ENCODE measurements around the gene MSL1. TPM values are rescaled to one million over a fixed set of nuclear protein-coding genes. Genes with fewer than 3 reads are reported as not detected.

The MSL1 gene
- total and polyA plus RNA-seq, 2 of the 13 experiments (the other 11 are each of a cell fraction or from before 2014, with no cell fraction given): 63.8 to 88.5 TPM

DNA sequence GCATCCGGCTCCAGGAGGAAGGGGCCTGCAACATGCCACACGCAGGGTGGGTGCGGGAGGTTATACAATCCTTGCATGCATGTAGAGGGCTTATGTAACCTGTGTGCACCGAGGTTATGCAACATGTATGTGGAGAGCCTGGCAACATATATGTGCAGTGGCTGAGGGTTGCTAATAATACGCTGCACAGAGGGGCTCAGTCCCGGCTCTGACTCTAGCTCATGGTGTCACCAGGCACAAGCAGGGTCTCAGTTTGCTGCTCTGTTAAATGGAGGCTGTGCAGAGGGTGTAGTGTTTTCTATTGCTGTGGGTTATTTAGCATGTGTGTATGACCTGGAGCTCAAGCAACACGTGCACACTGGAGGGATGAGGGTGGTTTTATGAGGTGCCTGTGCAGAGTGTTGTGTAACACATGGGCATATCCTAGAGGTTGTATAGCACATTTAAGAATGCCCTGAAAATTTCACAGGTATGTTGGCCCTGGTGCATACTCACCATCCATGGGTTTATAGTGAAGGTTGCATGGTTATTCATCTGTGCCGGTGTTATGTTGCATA is 45.8 kb upstream of the MSL1 start (continued):
- TF ChIP-seq, protein P1, sequence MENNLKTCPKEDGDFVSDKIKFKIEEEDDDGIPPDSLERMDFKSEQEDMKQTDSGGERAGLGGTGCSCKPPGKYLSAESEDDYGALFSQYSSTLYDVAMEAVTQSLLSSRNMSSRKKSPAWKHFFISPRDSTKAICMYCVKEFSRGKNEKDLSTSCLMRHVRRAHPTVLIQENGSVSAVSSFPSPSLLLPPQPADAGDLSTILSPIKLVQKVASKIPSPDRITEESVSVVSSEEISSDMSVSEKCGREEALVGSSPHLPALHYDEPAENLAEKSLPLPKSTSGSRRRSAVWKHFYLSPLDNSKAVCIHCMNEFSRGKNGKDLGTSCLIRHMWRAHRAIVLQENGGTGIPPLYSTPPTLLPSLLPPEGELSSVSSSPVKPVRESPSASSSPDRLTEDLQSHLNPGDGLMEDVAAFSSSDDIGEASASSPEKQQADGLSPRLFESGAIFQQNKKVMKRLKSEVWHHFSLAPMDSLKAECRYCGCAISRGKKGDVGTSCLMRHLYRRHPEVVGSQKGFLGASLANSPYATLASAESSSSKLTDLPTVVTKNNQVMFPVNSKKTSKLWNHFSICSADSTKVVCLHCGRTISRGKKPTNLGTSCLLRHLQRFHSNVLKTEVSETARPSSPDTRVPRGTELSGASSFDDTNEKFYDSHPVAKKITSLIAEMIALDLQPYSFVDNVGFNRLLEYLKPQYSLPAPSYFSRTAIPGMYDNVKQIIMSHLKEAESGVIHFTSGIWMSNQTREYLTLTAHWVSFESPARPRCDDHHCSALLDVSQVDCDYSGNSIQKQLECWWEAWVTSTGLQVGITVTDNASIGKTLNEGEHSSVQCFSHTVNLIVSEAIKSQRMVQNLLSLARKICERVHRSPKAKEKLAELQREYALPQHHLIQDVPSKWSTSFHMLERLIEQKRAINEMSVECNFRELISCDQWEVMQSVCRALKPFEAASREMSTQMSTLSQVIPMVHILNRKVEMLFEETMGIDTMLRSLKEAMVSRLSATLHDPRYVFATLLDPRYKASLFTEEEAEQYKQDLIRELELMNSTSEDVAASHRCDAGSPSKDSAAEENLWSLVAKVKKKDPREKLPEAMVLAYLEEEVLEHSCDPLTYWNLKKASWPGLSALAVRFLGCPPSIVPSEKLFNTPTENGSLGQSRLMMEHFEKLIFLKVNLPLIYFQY (CRISPR knock-in tag; IDR thresholded peaks at IDR 0.05; ENCODE audit: borderline replicate concordance): no peak
- TF ChIP-seq ZC3H13 (CRISPR knock-in tag; IDR thresholded peaks at IDR 0.05): peak; percentile 68
- TF ChIP-seq MED1 (CRISPR knock-in tag; IDR thresholded peaks at IDR 0.05): no peak
- no peak for TF ChIP-seq SOX5 (CRISPR knock-in tag; IDR thresholded peaks at IDR 0.05; ENCODE audit: borderline replicate concordance)
- no peak for TF ChIP-seq ZNF3 (CRISPR knock-in tag; IDR thresholded peaks at IDR 0.05)
- TF ChIP-seq ZNF850 (CRISPR knock-in tag; conservative IDR thresholded peaks at IDR 0.05): no peak
- TF ChIP-seq MAFK (conservative IDR thresholded peaks at IDR 0.05 in 1 of 2, IDR thresholded peaks at IDR 0.05 in 1 of 2; ENCODE audit: low read length in 2 of 2): no peak
- TF ChIP-seq, protein P2, sequence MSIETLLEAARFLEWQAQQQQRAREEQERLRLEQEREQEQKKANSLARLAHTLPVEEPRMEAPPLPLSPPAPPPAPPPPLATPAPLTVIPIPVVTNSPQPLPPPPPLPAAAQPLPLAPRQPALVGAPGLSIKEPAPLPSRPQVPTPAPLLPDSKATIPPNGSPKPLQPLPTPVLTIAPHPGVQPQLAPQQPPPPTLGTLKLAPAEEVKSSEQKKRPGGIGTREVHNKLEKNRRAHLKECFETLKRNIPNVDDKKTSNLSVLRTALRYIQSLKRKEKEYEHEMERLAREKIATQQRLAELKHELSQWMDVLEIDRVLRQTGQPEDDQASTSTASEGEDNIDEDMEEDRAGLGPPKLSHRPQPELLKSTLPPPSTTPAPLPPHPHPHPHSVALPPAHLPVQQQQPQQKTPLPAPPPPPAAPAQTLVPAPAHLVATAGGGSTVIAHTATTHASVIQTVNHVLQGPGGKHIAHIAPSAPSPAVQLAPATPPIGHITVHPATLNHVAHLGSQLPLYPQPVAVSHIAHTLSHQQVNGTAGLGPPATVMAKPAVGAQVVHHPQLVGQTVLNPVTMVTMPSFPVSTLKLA (IDR thresholded peaks at IDR 0.05): no peak
- TF ChIP-seq SAFB2 (CRISPR knock-in tag; IDR thresholded peaks at IDR 0.05; ENCODE audit: borderline replicate concordance, low read depth): no peak
- TF ChIP-seq, protein P3, sequence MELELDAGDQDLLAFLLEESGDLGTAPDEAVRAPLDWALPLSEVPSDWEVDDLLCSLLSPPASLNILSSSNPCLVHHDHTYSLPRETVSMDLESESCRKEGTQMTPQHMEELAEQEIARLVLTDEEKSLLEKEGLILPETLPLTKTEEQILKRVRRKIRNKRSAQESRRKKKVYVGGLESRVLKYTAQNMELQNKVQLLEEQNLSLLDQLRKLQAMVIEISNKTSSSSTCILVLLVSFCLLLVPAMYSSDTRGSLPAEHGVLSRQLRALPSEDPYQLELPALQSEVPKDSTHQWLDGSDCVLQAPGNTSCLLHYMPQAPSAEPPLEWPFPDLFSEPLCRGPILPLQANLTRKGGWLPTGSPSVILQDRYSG (CRISPR knock-in tag; IDR thresholded peaks at IDR 0.05): no peak
- TF ChIP-seq ZFP37 (CRISPR knock-in tag; IDR thresholded peaks at IDR 0.05; ENCODE audit: borderline replicate concordance): no peak
- no peak for TF ChIP-seq REXO4 (CRISPR knock-in tag; IDR thresholded peaks at IDR 0.05; ENCODE audit: borderline replicate concordance)
- TF ChIP-seq SOX6 (IDR thresholded peaks at IDR 0.05): no peak
- 0 out of 2 replicates have a peak, but pooled peaks have one; percentile 22 for TF ChIP-seq SOX6 (CRISPR knock-in tag; IDR thresholded peaks at IDR 0.05)
- TF ChIP-seq SIX1 (CRISPR knock-in tag; IDR thresholded peaks at IDR 0.05; ENCODE audit: borderline replicate concordance): no peak
- TF ChIP-seq RXRA (CRISPR knock-in tag; IDR thresholded peaks at IDR 0.05): no peak
- no peak for TF ChIP-seq HMG20A (CRISPR knock-in tag; IDR thresholded peaks at IDR 0.05; ENCODE audit: borderline replicate concordance)
- TF ChIP-seq ZNF468 (CRISPR knock-in tag; IDR thresholded peaks at IDR 0.05): no peak
- TF ChIP-seq ZNF761 (CRISPR knock-in tag; conservative IDR thresholded peaks at IDR 0.05): no peak
- no peak for TF ChIP-seq KLF13 (CRISPR knock-in tag; IDR thresholded peaks at IDR 0.05)
- no peak for TF ChIP-seq NCOA2 (CRISPR knock-in tag; IDR thresholded peaks at IDR 0.05)
- no peak for TF ChIP-seq SKI (IDR thresholded peaks at IDR 0.05; ENCODE audit: partially characterized antibody)
- TF ChIP-seq ESRRA (CRISPR knock-in tag; IDR thresholded peaks at IDR 0.05; ENCODE audit: low read depth): no peak
- TF ChIP-seq SMAD1 (CRISPR knock-in tag; IDR thresholded peaks at IDR 0.05; ENCODE audit: borderline replicate concordance, low read depth): no peak
- TF ChIP-seq, protein P4, sequence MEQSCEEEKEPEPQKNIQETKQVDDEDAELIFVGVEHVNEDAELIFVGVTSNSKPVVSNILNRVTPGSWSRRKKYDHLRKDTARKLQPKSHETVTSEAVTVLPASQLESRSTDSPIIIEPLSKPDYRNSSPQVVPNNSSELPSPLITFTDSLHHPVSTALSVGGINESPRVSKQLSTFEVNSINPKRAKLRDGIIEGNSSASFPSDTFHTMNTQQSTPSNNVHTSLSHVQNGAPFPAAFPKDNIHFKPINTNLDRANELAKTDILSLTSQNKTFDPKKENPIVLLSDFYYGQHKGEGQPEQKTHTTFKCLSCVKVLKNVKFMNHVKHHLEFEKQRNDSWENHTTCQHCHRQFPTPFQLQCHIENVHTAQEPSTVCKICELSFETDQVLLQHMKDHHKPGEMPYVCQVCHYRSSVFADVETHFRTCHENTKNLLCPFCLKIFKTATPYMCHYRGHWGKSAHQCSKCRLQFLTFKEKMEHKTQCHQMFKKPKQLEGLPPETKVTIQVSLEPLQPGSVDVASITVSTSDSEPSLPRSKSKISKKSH (CRISPR knock-in tag; IDR thresholded peaks at IDR 0.05; ENCODE audit: borderline replicate concordance): no peak
